Embryonic facial prominence (tissue), 1 donor: ENCODE data around the gene F2R.

Source experiments
- DNase-seq: peaks from one replicate; pipeline ENCODE4 v3.0.0-alpha.2; 2016; ENCODE audit errors: extremely low spot score

Gene F2R

GRCh38 chr5:76690704-76691466 is 25.0 kb upstream of the F2R start:
- DNase-seq: no peak

- DNase-seq: no peak
Measured at GRCh38 chr5:76691467-76692273, 24.3 kb upstream of the F2R start.

- DNase-seq: no peak
Measured at GRCh38 chr5:76692274-76692540, 23.7 kb upstream of the F2R start.

GRCh38 chr5:76692651-76693050 is 23.3 kb upstream of the F2R start:
- DNase-seq: no peak

GRCh38 chr5:76693141-76693540 is 22.8 kb upstream of the F2R start:
- no peak for DNase-seq

GRCh38 chr5:76694317-76694716 is 21.6 kb upstream of the F2R start:
- DNase-seq: no peak

- DNase-seq: no peak
Measured at GRCh38 chr5:76695346-76695745, 20.6 kb upstream of the F2R start.

GRCh38 chr5:76696251-76696650 is 19.7 kb upstream of the F2R start:
- no peak for DNase-seq

GRCh38 chr5:76697670-76698069 is 18.3 kb upstream of the F2R start:
- DNase-seq: no peak

GRCh38 chr5:76700571-76700970 is 15.4 kb upstream of the F2R start:
- DNase-seq: no peak

GRCh38 chr5:76701298-76701697 is 14.6 kb upstream of the F2R start:
- no peak for DNase-seq

GRCh38 chr5:76703707-76704106 is 12.2 kb upstream of the F2R start:
- DNase-seq: no peak

GRCh38 chr5:76704131-76704663 is 11.7 kb upstream of the F2R start:
- DNase-seq: no peak

GRCh38 chr5:76705574-76705973 is 10.4 kb upstream of the F2R start:
- DNase-seq: no peak

GRCh38 chr5:76709762-76710161 is 6.2 kb upstream of the F2R start:
- no peak for DNase-seq

- no peak for DNase-seq
Measured at GRCh38 chr5:76710991-76711390, 4.9 kb upstream of the F2R start.

GRCh38 chr5:76714751-76715485 is 1.0 kb upstream of the F2R start:
- DNase-seq: no peak

- DNase-seq: no peak
Measured at GRCh38 chr5:76715486-76715735, 515 bp upstream of the F2R start.

GRCh38 chr5:76716456-76717157 is 681 bp downstream of the F2R start:
- DNase-seq: no peak

- DNase-seq: no peak
Measured at GRCh38 chr5:76717222-76718083, 1.5 kb downstream of the F2R start.

- DNase-seq: no peak
Measured at GRCh38 chr5:76718381-76718832, 2.5 kb downstream of the F2R start.
